IPS DF 6.9 (cell line): ENCODE measurements around the gene ACVR1B.

Source experiments
- DNase-seq: peaks from one replicate; pipeline ENCODE4 v3.0.0-alpha.2; 2013; ENCODE audit warnings: low read depth, low spot score
- H3K27ac ChIP-seq: one replicate; pipeline ENCODE4 v1.5.1; 2013; ENCODE audit warnings: low read length, control low read depth
- H3K27me3 ChIP-seq: 2 replicates; pipeline ENCODE4 v1.6.1; 2013; ENCODE audit warnings: mild to moderate bottlenecking, low read length; ENCODE audit not compliant: control insufficient read depth, insufficient read depth
- H3K36me3 ChIP-seq: 2 replicates; pipeline ENCODE4 v1.6.1; 2013; ENCODE audit warnings: low read length; ENCODE audit not compliant: control insufficient read depth, insufficient read depth
- H3K4me1 ChIP-seq: 2 replicates; pipeline ENCODE4 v1.6.1; 2013; ENCODE audit warnings: low read length; ENCODE audit not compliant: control insufficient read depth, insufficient read depth
- H3K4me3 ChIP-seq: 2 replicates; pipeline ENCODE4 v1.5.1; 2013; ENCODE audit warnings: mild to moderate bottlenecking, low read length
- H3K9me3 ChIP-seq: 2 replicates; pipeline ENCODE4 v1.6.1; 2013; ENCODE audit warnings: low read length, inconsistent platforms; ENCODE audit not compliant: control insufficient read depth, insufficient read depth
- WGBS: extraction: QIAGEN DNeasy Blood & Tissue Kit; methylation state at CpG from one replicate; pipeline ENCODE4 v1.1.7; 2013; ENCODE audit warnings: mixed read lengths, missing lambda C conversion rate; ENCODE audit not compliant: insufficient read length, insufficient coverage; 5-methylcytosine and 5-hydroxymethylcytosine counted together

The ACVR1B gene

GRCh38 chr12:52023182-52023975 lies 71.9 kb downstream of the ACVR1B start:
- Histone ChIP-seq H3K27me3 (peaks cover 2% of the 10 kb centered on the region; the same call in 1 of the 2 replicates), H3K4me1 (peaks cover 5% of the 10 kb centered on the region; the same call in 1 of the 2 replicates), H3K4me3 (peak overlapping the region; percentile 48; the same call in 1 of the 2 replicates), H3K27ac (no peak overlapping the region), H3K9me3 (no peaks in the 10 kb centered on the region), H3K36me3 (no peaks in the 10 kb centered on the region)
- no CpG with 5 or more reads among the region's 70 CpGs for WGBS
- no peak for DNase-seq

GRCh38 chr12:52023976-52024688 lies 72.6 kb downstream of the ACVR1B start:
- H3K27ac ChIP-seq, result no peak overlapping the region
- no peaks in the 10 kb centered on the region for H3K36me3 ChIP-seq
- WGBS, result no CpG with 5 or more reads among the region's 20 CpGs
- H3K4me1 ChIP-seq, result peaks cover 5% of the 10 kb centered on the region; the same call in 1 of the 2 replicates
- no peaks in the 10 kb centered on the region for H3K9me3 ChIP-seq
- no peak for DNase-seq
- H3K4me3 ChIP-seq, result no peak overlapping the region
- peaks cover 2% of the 10 kb centered on the region; the same call in 1 of the 2 replicates for H3K27me3 ChIP-seq

GRCh38 chr12:52024845-52025230 lies 73.3 kb downstream of the ACVR1B start:
- Histone ChIP-seq H3K27ac (no peak overlapping the region), H3K4me3 (no peak overlapping the region), H3K36me3 (no peaks in the 10 kb centered on the region), H3K4me1 (peaks cover 6% of the 10 kb centered on the region; the same call in 1 of the 2 replicates), H3K27me3 (peaks cover 2% of the 10 kb centered on the region; the same call in 1 of the 2 replicates), H3K9me3 (no peaks in the 10 kb centered on the region)
- no peak for DNase-seq
- no CpG with 5 or more reads among the region's 15 CpGs for WGBS

- Histone ChIP-seq H3K27me3 (peaks cover 2% of the 10 kb centered on the region; the same call in 1 of the 2 replicates), H3K36me3 (no peaks in the 10 kb centered on the region), H3K4me1 (peaks cover 6% of the 10 kb centered on the region; the same call in 1 of the 2 replicates), H3K27ac (no peak overlapping the region), H3K4me3 (no peak overlapping the region), H3K9me3 (no peaks in the 10 kb centered on the region)
- whole genome bisulfite sequencing, result no CpG with 5 or more reads among the region's 5 CpGs
- DNase-seq, result no peak
These were observed 74.8 kb downstream of the ACVR1B start for GRCh38 chr12:52026263-52026662.

GRCh38 chr12:52027085-52027843 lies 75.8 kb downstream of the ACVR1B start:
- H3K27ac ChIP-seq, result no peak overlapping the region
- no peak for DNase-seq

GRCh38 chr12:52029685-52030084 lies 78.2 kb downstream of the ACVR1B start:
- no CpG with 5 or more reads among the region's 4 CpGs for WGBS
- Histone ChIP-seq H3K36me3 (no peaks in the 10 kb centered on the region), H3K27ac (no peak overlapping the region), H3K4me3 (no peak overlapping the region), H3K27me3 (peaks cover 1% of the 10 kb centered on the region; the same call in 1 of the 2 replicates), H3K4me1 (peaks cover 5% of the 10 kb centered on the region; the same call in 1 of the 2 replicates), H3K9me3 (no peaks in the 10 kb centered on the region)
- no peak for DNase-seq

More at GRCh38 chr12:52027085-52027843, 75.8 kb downstream of the ACVR1B start:
- Histone ChIP-seq H3K4me3 (no peak overlapping the region), H3K27me3 (peaks cover 2% of the 10 kb centered on the region; the same call in 1 of the 2 replicates), H3K9me3 (no peaks in the 10 kb centered on the region), H3K4me1 (peaks cover 6% of the 10 kb centered on the region; the same call in 1 of the 2 replicates), H3K36me3 (no peaks in the 10 kb centered on the region)
- no CpG with 5 or more reads among the region's 12 CpGs for WGBS

GRCh38 chr12:52032446-52032803 lies 80.9 kb downstream of the ACVR1B start:
- Histone ChIP-seq H3K9me3 (no peaks in the 10 kb centered on the region), H3K4me1 (peaks cover 6% of the 10 kb centered on the region), H3K4me3 (no peak overlapping the region), H3K27ac (no peak overlapping the region), H3K27me3 (peaks cover 6% of the 10 kb centered on the region; the same call in 1 of the 2 replicates), H3K36me3 (no peaks in the 10 kb centered on the region)
- DNase-seq, result no peak
- no CpG with 5 or more reads among the region's 5 CpGs for WGBS

GRCh38 chr12:52032804-52033445 lies 81.4 kb downstream of the ACVR1B start:
- no peak for DNase-seq
- H3K27ac ChIP-seq, result no peak overlapping the region
- H3K9me3 ChIP-seq, result no peaks in the 10 kb centered on the region
- peak overlapping the region; percentile 3; the same call in 1 of the 2 replicates for H3K4me3 ChIP-seq
- no peaks in the 10 kb centered on the region for H3K36me3 ChIP-seq
- peaks cover 6% of the 10 kb centered on the region for H3K4me1 ChIP-seq
- peaks cover 6% of the 10 kb centered on the region; the same call in 1 of the 2 replicates for H3K27me3 ChIP-seq
- no CpG with 5 or more reads among the region's 48 CpGs for WGBS

- H3K36me3 ChIP-seq, result no peaks in the 10 kb centered on the region
- H3K4me3 ChIP-seq, result no peak overlapping the region; the same call in 1 of the 2 replicates
- peaks cover 6% of the 10 kb centered on the region; the same call in 1 of the 2 replicates for H3K27me3 ChIP-seq
- peaks cover 6% of the 10 kb centered on the region for H3K4me1 ChIP-seq
- H3K27ac ChIP-seq, result no peak overlapping the region
- no peaks in the 10 kb centered on the region for H3K9me3 ChIP-seq
- WGBS, result no CpG with 5 or more reads among the region's 13 CpGs
- no peak for DNase-seq
These were observed 82.1 kb downstream of the ACVR1B start for GRCh38 chr12:52033446-52034140.
